ENCODE results near the gene MYADML2.

Gene MYADML2

GRCh38 chr17:81964081-81964849, 17.2 kb upstream of the MYADML2 start:
- peaks cover 24% of the 10 kb centered on the region for H3K27me3 ChIP-seq (ENCODE audit: control insufficient read depth, insufficient read depth, low read length)

GRCh38 chr17:81962499-81963441, 15.7 kb upstream of the MYADML2 start:
- H3K27ac ChIP-seq (ENCODE audit: low read length), result no peak overlapping the region
- no peak for DNase-seq (ENCODE audit: low read depth, low spot score)
- H3K27me3 ChIP-seq (ENCODE audit: control insufficient read depth, insufficient read depth, low read length), result peaks cover 37% of the 10 kb centered on the region
- no peaks in the 10 kb centered on the region for H3K9me3 ChIP-seq (ENCODE audit: control insufficient read depth, insufficient read depth, low read length)
- no peaks in the 10 kb centered on the region; the same call in 1 of the 2 replicates for H3K36me3 ChIP-seq (ENCODE audit: control insufficient read depth, insufficient read depth, low read length)
- H3K4me1 ChIP-seq (ENCODE audit: control insufficient read depth, insufficient read depth, low read length), result peaks cover 12% of the 10 kb centered on the region
- no peak overlapping the region for H3K4me3 ChIP-seq (ENCODE audit: low read length)
- WGBS (ENCODE audit: insufficient coverage, insufficient read length), result no CpG with 5 or more reads among the region's 37 CpGs

More at GRCh38 chr17:81964081-81964849, 17.2 kb upstream of the MYADML2 start:
- no peak for DNase-seq (ENCODE audit: low read depth, low spot score)
- peaks cover 13% of the 10 kb centered on the region for H3K4me1 ChIP-seq (ENCODE audit: control insufficient read depth, insufficient read depth, low read length)
- H3K9me3 ChIP-seq (ENCODE audit: control insufficient read depth, insufficient read depth, low read length), result no peaks in the 10 kb centered on the region
- H3K27ac ChIP-seq (ENCODE audit: low read length), result no peak overlapping the region
- H3K4me3 ChIP-seq (ENCODE audit: low read length), result no peak overlapping the region
- H3K36me3 ChIP-seq (ENCODE audit: control insufficient read depth, insufficient read depth, low read length), result no peaks in the 10 kb centered on the region; the same call in 1 of the 2 replicates
- WGBS (ENCODE audit: insufficient coverage, insufficient read length), result no CpG with 5 or more reads among the region's 22 CpGs

DNA sequence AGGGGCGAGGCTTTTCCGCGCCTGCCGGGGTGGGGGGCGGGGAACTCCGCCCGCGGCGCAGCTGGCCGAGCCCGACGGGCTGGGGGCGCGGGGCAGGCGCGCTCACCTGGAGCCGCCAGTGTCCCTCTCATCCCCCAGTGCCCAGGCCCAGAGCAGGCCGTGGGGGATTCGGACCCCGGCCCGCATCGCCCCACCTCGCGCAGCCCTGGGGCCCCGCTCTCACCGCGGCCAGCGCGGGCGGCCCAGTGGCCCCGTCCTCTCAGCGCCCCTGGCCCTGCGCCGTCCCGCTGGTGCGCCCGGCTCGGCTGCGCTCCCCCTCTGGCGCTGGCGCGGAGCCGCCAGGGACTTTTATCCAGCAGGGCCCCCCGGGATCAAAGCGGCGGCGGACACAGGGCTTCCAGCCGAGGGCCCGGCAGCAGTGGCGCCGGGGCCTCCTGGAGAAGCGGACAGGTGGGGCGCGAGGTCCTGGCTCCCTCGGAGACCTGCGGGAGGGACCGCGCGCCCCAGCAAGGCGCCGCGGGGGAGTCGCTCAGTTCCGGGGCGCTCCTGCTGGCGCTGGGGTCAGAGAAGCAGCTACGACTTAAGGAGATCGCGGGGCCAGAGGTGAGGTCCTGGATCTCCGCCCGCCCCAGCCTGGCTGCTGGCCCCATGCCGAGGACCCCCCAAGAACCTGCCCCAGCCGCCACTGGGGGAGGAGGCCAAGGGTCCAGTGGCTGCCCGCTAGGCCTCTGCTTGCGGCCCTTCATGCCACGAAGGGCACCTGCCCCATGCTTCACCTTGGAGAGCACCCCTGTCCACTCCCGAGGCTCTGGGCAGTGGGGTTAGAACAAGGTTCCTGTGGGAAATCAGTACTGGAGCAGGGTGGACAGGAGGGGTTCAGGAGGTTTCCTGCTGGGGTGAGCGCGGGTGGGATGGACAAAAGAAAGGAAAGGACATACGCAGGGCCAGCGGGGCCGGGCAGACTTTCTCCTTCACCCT, 14.8 kb upstream of the MYADML2 start:
- no peak for DNase-seq (ENCODE audit: low read depth, low spot score)
- peaks cover 37% of the 10 kb centered on the region for H3K27me3 ChIP-seq (ENCODE audit: control insufficient read depth, insufficient read depth, low read length)

GRCh38 chr17:81961087-81961511, 14.1 kb upstream of the MYADML2 start, which contains the start of gene NOTUM:
Gene NOTUM (minus strand): TSS chr17:81961187. CDS start chr17:81960909, 278 bp downstream.
- Histone ChIP-seq H3K27ac (ENCODE audit: low read length) (no peak within 1 kb of the TSS), H3K9me3 (ENCODE audit: control insufficient read depth, insufficient read depth, low read length) (no peaks in the 10 kb centered on the region), H3K27me3 (ENCODE audit: control insufficient read depth, insufficient read depth, low read length) (peaks cover 37% of the 10 kb centered on the region), H3K4me1 (ENCODE audit: control insufficient read depth, insufficient read depth, low read length) (peaks cover under 1% of the 10 kb centered on the region; the same call in 1 of the 2 replicates), H3K36me3 (ENCODE audit: control insufficient read depth, insufficient read depth, low read length) (no peaks in the 10 kb centered on the region; the same call in 1 of the 2 replicates), H3K4me3 (ENCODE audit: low read length) (peak within 1 kb of the TSS; percentile 40; the same call in 1 of the 2 replicates)
- no peak for DNase-seq (ENCODE audit: low read depth, low spot score)
- WGBS (ENCODE audit: insufficient coverage, insufficient read length), result no CpG with 5 or more reads among the region's 65 CpGs

More for the DNA sequence above, 14.8 kb upstream of the MYADML2 start:
- no CpG with 5 or more reads among the region's 82 CpGs for WGBS (ENCODE audit: insufficient coverage, insufficient read length)
- H3K4me3 ChIP-seq (ENCODE audit: low read length), result peak overlapping the region; percentile 40; the same call in 1 of the 2 replicates
- no peak overlapping the region for H3K27ac ChIP-seq (ENCODE audit: low read length)
- no peaks in the 10 kb centered on the region for H3K9me3 ChIP-seq (ENCODE audit: control insufficient read depth, insufficient read depth, low read length)
- peaks cover 5% of the 10 kb centered on the region; the same call in 1 of the 2 replicates for H3K4me1 ChIP-seq (ENCODE audit: control insufficient read depth, insufficient read depth, low read length)
- no peaks in the 10 kb centered on the region; the same call in 1 of the 2 replicates for H3K36me3 ChIP-seq (ENCODE audit: control insufficient read depth, insufficient read depth, low read length)

- Histone ChIP-seq H3K4me1 (ENCODE audit: control insufficient read depth, insufficient read depth, low read length) (no peaks in the 10 kb centered on the region), H3K9me3 (ENCODE audit: control insufficient read depth, insufficient read depth, low read length) (no peaks in the 10 kb centered on the region), H3K27me3 (ENCODE audit: control insufficient read depth, insufficient read depth, low read length) (peaks cover 37% of the 10 kb centered on the region), H3K4me3 (ENCODE audit: low read length) (peak overlapping the region; percentile 20; the same call in 1 of the 2 replicates), H3K36me3 (ENCODE audit: control insufficient read depth, insufficient read depth, low read length) (no peaks in the 10 kb centered on the region; the same call in 1 of the 2 replicates), H3K27ac (ENCODE audit: low read length) (no peak overlapping the region)
- no CpG with 5 or more reads among the region's 98 CpGs for WGBS (ENCODE audit: insufficient coverage, insufficient read length)
- no peak for DNase-seq (ENCODE audit: low read depth, low spot score)
Measured at GRCh38 chr17:81960130-81960958, 13.3 kb upstream of the MYADML2 start.

DNA sequence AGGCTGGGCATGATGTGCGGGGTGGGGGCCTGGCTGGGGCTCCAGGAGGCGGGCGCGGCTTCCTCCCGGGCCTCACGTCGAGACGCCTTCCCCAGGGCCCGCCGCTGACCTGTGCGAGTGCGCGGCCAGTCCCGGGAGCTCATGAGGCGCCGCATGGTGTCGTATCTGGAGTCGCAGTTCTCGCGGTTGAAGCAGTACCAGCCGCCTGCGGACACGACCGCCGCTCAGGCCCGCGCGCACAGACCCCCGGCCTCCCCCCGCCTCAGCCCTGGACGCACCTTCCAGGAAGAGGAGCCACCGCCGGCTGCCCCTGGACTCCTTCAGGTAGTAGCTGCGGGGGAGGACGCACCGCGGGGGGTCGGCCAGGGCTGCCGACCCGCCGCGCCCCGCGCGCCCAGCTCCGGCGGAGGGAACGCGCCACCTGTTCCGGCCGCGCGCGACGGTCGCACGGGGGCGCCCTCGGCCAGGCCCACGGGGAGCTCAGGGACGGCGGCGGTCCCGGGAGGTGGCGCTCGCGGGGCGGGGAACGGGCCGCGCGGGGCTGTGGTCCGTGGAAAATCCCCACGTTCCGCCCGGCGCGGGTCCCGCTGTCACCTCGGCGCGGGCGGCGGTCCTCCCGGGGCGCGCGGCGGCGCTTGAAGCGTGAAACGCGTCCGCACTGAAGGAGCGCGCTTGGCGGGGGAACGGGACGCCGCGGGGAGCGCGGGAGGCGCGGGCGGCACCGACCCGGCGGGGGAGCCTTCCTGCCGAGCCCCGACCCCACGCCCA, 12.5 kb upstream of the MYADML2 start:
- Histone ChIP-seq H3K4me3 (ENCODE audit: low read length) (peak overlapping the region; percentile 4; the same call in 1 of the 2 replicates), H3K9me3 (ENCODE audit: control insufficient read depth, insufficient read depth, low read length) (no peaks in the 10 kb centered on the region), H3K36me3 (ENCODE audit: control insufficient read depth, insufficient read depth, low read length) (no peaks in the 10 kb centered on the region; the same call in 1 of the 2 replicates), H3K4me1 (ENCODE audit: control insufficient read depth, insufficient read depth, low read length) (no peaks in the 10 kb centered on the region), H3K27me3 (ENCODE audit: control insufficient read depth, insufficient read depth, low read length) (peaks cover 37% of the 10 kb centered on the region), H3K27ac (ENCODE audit: low read length) (no peak overlapping the region)
- no peak for DNase-seq (ENCODE audit: low read depth, low spot score)
- WGBS (ENCODE audit: insufficient coverage, insufficient read length), result no CpG with 5 or more reads among the region's 112 CpGs

GRCh38 chr17:81958633-81959342, 11.8 kb upstream of the MYADML2 start:
- WGBS (ENCODE audit: insufficient coverage, insufficient read length), result no CpG with 5 or more reads among the region's 15 CpGs
- no peak for DNase-seq (ENCODE audit: low read depth, low spot score)
- Histone ChIP-seq H3K27ac (ENCODE audit: low read length) (no peak overlapping the region), H3K9me3 (ENCODE audit: control insufficient read depth, insufficient read depth, low read length) (no peaks in the 10 kb centered on the region), H3K4me1 (ENCODE audit: control insufficient read depth, insufficient read depth, low read length) (no peaks in the 10 kb centered on the region), H3K4me3 (ENCODE audit: low read length) (no peak overlapping the region), H3K36me3 (ENCODE audit: control insufficient read depth, insufficient read depth, low read length) (no peaks in the 10 kb centered on the region; the same call in 1 of the 2 replicates), H3K27me3 (ENCODE audit: control insufficient read depth, insufficient read depth, low read length) (peaks cover 37% of the 10 kb centered on the region)

DNA sequence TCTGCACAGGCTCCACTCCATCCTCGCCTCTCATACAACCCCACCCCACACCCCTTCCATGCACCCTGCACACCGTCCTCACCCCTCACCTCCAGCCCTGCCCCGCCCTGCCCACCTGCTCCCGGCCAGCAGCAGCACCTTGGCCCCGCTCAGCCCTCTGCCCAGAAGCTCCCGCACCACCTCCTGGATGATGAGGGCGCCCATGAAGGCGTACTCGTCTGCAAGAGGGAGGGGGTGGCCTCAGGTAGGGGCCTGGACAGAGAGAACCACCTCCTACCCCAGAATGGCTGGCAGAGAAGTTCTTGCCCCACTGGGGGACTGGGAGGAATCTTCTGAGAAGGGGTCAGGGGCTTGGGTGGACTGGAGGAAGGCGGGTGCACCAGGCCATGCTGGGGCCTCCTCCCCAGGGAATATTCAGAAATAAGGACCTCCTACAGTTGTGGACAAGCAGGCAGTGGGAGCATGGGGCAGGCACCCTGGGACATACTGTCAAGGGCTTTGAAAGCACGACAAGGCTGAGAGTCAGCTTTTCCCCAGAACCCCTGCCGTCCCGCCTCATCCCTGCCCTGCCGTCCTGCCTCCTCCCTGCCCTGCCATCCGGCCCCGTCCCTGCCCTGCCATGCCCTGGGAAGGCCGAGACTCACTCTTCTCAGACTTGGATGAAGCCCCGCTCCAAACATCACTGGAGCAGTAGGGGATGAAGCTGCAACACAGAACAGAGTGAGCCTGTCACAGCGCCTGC, 10.8 kb upstream of the MYADML2 start:
- peaks cover 33% of the 10 kb centered on the region for H3K27me3 ChIP-seq (ENCODE audit: control insufficient read depth, insufficient read depth, low read length)
- 100% methylated on average over 2 of the region's 19 CpGs for WGBS (ENCODE audit: insufficient coverage, insufficient read length)
- H3K36me3 ChIP-seq (ENCODE audit: control insufficient read depth, insufficient read depth, low read length), result no peaks in the 10 kb centered on the region; the same call in 1 of the 2 replicates

More for the DNA sequence above, 10.8 kb upstream of the MYADML2 start:
- no peak for DNase-seq (ENCODE audit: low read depth, low spot score)
- Histone ChIP-seq H3K4me1 (ENCODE audit: control insufficient read depth, insufficient read depth, low read length) (no peaks in the 10 kb centered on the region), H3K27ac (ENCODE audit: low read length) (no peak overlapping the region), H3K4me3 (ENCODE audit: low read length) (no peak overlapping the region), H3K9me3 (ENCODE audit: control insufficient read depth, insufficient read depth, low read length) (no peaks in the 10 kb centered on the region)

Data from iPS DF 6.9 (cell line).